PFSK-1 (cell line): Measurements from ENCODE around the gene IL15RA.

Experiments used
- SIN3A ChIP-seq: IDR thresholded peaks from 2 replicates; pipeline ENCODE4 v1.6.1; 2012; ENCODE audit warnings: mild to moderate bottlenecking, low read length, moderate library complexity, borderline replicate concordance; ENCODE audit not compliant: insufficient read depth
- TAF1 ChIP-seq: IDR thresholded peaks from 2 replicates; pipeline ENCODE4 v1.6.1; 2012; ENCODE audit warnings: low read length, control low read depth, borderline replicate concordance; ENCODE audit not compliant: insufficient read depth
- TF ChIP-seq, protein P1 (sequence below), 2 experiments: IDR thresholded peaks; 2 replicates each; pipeline versions ENCODE4 v1.6.1 to v1.8.0; 2011 to 2012; ENCODE audit warnings: low read depth in 2 of 2, low read length in 2 of 2, control low read depth in 1 of 2, inconsistent platforms in 1 of 2, mild to moderate bottlenecking in 1 of 2, moderate library complexity in 1 of 2; ENCODE audit not compliant: insufficient read depth in 1 of 2

DNA sequence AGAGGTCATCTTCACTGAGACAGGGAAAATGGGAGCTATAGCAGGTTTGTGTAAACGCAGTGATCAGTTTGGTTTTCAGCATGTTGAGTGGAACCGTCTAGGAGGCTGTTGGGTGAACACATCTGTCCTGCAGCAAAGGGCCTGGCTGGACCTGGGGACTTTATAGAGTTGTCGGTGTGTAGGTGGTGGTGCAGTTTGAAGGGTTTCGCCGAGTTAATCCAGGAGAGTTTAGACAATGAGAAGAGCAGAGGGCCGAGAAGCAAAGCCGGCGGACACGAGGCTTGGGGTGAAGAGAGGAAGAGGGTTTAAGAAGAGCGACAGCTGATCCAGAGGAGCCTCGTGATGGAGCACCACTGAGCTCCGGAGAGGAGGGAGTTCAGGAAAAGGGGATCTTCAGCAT lies 39.1 kb downstream of the IL15RA start:
- no peak for TF ChIP-seq TAF1
- TF ChIP-seq, protein P1, sequence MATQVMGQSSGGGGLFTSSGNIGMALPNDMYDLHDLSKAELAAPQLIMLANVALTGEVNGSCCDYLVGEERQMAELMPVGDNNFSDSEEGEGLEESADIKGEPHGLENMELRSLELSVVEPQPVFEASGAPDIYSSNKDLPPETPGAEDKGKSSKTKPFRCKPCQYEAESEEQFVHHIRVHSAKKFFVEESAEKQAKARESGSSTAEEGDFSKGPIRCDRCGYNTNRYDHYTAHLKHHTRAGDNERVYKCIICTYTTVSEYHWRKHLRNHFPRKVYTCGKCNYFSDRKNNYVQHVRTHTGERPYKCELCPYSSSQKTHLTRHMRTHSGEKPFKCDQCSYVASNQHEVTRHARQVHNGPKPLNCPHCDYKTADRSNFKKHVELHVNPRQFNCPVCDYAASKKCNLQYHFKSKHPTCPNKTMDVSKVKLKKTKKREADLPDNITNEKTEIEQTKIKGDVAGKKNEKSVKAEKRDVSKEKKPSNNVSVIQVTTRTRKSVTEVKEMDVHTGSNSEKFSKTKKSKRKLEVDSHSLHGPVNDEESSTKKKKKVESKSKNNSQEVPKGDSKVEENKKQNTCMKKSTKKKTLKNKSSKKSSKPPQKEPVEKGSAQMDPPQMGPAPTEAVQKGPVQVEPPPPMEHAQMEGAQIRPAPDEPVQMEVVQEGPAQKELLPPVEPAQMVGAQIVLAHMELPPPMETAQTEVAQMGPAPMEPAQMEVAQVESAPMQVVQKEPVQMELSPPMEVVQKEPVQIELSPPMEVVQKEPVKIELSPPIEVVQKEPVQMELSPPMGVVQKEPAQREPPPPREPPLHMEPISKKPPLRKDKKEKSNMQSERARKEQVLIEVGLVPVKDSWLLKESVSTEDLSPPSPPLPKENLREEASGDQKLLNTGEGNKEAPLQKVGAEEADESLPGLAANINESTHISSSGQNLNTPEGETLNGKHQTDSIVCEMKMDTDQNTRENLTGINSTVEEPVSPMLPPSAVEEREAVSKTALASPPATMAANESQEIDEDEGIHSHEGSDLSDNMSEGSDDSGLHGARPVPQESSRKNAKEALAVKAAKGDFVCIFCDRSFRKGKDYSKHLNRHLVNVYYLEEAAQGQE (IDR thresholded peaks at IDR 0.05; ENCODE audit: insufficient read depth in 1 of 2, low read depth in 2 of 2, low read length in 2 of 2) = no peak
- no peak for TF ChIP-seq SIN3A
